Measurements from ENCODE around the gene DGKB.

- TF ChIP-seq CTCF (IDR thresholded peaks at IDR 0.05) (no peak), EZH2 (IDR thresholded peaks at IDR 0.05) (no peak), EZH2phosphoT487 (IDR thresholded peaks at IDR 0.05) (no peak)
Observed at GRCh38 chr7:14095233-14095950, 807.2 kb downstream of the DGKB start.
